Skin epidermis (tissue), 12 donors: ENCODE measurements around the gene ZNF787.
A peak's percentile ranks its signal among the peaks of the same experiment; 100 is the strongest.

Source experiments
- H3K27ac ChIP-seq, 21 experiments: fragments of 200-600 bp; sonication (generic) in 11 of 21; one replicate each; pipeline ENCODE4 v1.5.0; 2020; ENCODE audit warnings: mild to moderate bottlenecking in 3 of 21, inconsistent platforms in 2 of 21, moderate library complexity in 2 of 21
- H3K4me3 ChIP-seq, 7 experiments: fragments of 200-600 bp; sonication (generic) in 2 of 7; one replicate each; pipeline ENCODE4 v1.5.0; 2020; ENCODE audit warnings: inconsistent platforms in 2 of 7, mild to moderate bottlenecking in 2 of 7, moderate library complexity in 1 of 7

The ZNF787 gene

DNA sequence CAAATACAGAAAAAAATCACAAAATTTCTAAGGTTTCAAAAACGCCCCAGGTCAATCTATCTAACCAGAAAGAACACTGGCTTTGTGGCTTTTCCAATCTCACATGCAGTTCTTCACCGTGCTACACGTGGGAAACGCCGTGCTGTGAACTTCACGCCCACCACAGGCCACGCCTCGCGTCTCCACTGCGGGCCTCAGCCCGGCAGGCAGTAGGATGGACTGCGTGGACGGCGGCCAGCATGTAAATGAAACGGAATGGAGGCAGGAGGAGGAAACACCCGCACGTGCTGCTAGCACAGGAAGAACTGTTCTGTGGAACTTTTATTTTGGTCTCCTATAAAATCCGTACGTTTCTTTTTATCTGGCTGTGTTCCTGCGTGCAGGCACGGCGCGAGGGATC lies 23.8 kb downstream of the ZNF787 start:
- no peak overlapping the region for H3K4me3 ChIP-seq
- H3K27ac ChIP-seq, result no peak overlapping the region

DNA sequence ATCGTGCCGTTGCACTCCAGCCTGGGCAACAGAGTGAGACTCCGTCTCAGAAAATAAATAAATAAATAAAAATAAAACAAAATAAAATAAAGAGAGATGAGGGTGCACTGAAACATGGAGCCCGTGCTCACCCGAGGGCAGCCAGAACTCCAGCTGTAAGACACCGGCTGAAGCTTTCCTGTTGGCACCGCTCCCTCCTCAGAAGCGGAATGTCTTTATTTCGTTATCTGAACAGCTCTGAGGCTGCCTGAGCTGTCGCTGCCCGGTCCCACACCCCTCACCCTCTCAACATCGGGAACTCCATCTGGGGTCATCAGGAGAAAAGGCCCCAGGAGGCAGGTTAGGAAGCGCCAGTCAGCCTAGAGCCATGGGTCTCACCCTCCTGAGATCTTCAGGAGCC lies 24.4 kb downstream of the ZNF787 start:
- H3K4me3 ChIP-seq, result no peak overlapping the region
- no peak overlapping the region for H3K27ac ChIP-seq

DNA sequence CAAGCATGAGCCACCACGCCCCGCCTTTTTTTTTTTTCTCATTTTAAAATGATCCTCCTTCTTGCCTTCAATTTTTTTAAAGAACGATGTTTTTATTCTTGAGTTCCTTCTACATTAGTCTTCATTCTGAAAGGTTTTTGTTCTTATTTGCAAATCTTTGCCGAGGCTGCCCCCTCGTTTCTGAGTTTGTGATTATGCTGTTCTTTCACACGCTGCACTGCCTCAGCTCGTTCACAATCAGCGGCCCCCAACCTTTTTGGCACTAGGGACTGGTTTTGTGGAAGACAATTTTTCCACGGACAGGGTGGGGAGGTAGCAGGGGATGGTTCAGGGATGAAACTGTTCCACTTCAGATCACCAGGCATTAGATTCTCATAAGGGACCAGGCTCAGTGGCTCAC lies 26.6 kb downstream of the ZNF787 start:
- no peak overlapping the region for H3K4me3 ChIP-seq
- no peak overlapping the region for H3K27ac ChIP-seq

DNA sequence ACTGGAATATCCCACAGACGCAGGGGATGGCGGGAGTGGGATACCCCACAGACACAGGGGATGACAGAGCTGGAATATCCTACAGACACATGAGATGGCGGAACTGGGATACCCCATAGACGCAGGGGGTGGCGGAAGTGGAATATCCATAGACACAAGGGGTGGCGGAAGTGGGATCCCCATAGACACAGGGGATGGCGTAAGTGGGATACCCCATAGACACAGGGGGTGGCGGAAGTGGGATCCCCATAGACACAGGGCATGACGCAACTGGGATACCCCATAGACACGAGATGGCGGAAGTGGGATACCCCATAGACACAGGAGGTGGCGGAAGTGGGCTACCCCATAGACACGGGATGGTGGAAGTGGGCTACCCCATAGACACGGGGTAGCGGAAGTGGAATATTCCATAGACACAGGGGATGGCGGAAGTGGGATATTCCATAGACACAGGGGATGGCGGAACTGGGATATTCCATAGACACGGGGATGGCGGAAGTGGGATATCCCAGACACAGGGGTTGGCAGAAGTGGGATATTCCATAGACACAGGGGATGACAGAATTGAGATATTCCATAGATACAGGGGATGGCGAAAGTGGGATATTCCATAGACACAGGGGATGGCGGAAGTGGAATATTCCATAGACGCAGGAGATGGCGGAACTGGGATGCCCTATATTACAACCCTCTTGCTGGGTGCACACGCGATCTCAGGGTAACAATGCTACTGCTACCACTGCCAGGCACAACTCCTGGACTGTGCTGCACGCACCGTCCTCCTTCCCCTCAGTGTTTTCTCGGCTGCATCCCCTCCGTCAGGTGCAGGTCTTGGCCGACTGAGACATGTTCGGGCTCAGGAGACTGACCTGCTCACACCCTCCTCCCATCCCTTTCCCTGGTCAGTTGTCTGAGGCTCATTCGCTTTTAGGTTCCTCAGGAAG lies 28.1 kb downstream of the ZNF787 start:
- Histone ChIP-seq H3K4me3 (no peak overlapping the region), H3K27ac (no peak overlapping the region)

DNA sequence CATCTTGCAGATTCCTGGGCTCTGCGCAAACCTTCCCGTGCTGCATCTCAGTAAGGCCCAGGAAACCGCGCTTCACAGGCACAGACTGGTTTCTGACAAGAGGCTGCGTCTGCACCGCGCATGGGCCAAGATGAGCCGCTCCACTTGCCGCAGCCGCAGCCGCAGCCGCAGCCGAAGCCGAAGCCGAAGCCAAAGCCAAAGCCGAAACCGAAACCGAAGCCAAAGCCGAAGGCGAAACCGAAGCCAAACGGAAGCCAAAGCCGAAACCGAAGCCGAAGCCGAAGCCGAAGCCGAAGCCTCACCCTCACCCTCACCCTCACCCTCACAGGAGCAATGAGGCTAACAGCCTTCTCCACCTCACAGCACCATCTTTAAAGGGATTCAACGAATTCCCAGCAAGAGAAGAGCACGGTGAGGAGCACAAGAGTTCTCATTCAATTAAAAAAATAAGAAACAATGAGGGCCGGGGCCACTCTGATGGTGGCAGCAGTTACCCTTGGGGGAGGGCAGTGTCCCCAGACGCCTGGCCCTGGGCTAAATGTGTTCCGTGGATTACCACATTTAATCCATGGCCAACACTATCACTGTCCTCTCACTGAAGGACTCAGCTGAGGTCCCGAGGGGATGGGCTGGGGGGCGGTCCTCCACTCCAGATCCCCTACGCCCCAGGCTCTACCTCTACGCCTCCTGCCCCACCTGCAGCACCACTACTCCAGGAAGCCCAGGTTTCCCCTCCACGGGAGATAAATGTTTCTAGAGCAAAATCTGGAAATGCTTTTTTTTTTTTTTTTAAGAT lies 29.1 kb downstream of the ZNF787 start:
- Histone ChIP-seq H3K4me3 (peak overlapping the region in 2 of 7 experiments; percentile 16 to 21), H3K27ac (peak overlapping the region in 9 of 21 experiments; percentile 4 to 69 (median 41))

DNA sequence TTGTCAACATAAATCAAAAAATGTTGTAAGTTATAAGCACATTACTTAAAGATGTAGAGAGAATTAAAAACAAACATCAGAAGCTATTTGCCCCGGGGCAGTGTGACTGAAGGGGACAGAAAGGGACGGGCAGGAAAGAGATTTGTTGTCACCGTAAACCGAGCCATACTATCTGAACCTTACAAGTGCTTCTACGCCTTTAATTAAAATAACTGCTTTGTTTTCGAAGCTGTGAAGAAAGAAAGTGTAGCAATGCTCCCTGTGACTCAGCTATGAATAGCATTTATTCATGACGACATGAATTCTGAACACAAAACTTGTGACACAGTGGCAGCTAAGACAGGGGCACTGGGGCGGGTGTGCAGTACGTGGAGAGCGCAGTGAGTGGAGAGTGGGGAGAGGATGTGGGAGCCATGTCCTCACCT lies 30.0 kb downstream of the ZNF787 start:
- Histone ChIP-seq H3K27ac (peak overlapping the region in 9 of 21 experiments; percentile 4 to 69 (median 41)), H3K4me3 (peak overlapping the region in 1 of 7 experiments; percentile 16)

DNA sequence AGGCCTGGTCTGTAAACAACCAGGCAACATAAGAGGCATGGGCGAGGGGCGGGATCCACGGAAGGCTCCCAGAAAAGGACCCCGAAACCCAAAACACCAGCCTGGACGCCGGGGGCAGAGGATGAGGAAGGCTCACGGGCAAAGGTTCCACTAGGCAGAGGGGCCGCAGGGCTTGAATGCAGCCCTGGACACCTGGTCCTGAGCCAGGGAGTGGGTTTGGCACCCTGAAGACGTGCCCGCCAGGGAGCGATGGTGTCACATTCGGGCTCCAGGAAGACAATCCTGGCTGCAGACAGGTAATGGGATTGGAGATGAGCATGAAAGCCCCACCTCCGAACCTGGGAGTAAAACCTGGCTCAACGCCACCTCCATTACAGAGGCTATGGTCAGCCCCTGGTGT lies 31.8 kb downstream of the ZNF787 start:
- H3K27ac ChIP-seq, result no peak overlapping the region

DNA sequence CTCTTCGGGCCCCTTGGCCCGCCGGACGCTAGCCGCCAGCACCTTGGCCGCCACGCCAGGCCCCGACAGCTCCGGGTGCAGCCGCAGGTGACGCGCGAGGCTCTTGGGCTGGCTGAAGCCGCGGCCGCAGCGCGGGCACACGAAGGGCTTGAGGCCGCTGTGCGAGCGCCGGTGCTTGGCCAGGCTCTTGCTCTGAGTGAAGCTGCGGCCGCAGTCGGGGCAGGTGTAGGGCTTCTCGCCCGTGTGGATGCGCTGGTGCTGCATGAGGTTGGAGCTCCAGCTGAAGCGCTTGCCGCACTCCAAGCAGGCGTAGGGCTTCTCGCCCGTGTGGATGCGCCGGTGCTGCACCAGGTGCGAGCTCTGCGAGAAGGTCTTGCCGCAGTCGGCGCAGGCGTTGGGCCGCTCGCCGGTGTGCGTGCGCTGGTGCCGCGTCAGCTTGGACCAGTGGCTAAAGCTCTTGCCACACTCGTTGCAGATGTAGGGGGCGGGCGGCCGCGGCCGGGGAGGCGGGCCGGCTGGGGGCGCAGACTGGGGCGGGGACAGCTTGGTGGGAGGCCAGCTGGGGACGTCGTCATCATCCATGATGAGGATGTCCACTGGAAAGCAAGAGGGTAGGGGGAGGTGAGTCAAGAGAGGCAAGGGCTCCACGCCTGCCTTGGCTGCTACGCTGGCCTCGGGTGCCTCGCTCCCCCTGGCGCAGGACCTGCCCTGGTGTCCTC lies 32.4 kb downstream of the ZNF787 start:
- H3K27ac ChIP-seq, result no peak overlapping the region
- no peak overlapping the region for H3K4me3 ChIP-seq

More for the DNA sequence above, 31.8 kb downstream of the ZNF787 start:
- no peak overlapping the region for H3K4me3 ChIP-seq

DNA sequence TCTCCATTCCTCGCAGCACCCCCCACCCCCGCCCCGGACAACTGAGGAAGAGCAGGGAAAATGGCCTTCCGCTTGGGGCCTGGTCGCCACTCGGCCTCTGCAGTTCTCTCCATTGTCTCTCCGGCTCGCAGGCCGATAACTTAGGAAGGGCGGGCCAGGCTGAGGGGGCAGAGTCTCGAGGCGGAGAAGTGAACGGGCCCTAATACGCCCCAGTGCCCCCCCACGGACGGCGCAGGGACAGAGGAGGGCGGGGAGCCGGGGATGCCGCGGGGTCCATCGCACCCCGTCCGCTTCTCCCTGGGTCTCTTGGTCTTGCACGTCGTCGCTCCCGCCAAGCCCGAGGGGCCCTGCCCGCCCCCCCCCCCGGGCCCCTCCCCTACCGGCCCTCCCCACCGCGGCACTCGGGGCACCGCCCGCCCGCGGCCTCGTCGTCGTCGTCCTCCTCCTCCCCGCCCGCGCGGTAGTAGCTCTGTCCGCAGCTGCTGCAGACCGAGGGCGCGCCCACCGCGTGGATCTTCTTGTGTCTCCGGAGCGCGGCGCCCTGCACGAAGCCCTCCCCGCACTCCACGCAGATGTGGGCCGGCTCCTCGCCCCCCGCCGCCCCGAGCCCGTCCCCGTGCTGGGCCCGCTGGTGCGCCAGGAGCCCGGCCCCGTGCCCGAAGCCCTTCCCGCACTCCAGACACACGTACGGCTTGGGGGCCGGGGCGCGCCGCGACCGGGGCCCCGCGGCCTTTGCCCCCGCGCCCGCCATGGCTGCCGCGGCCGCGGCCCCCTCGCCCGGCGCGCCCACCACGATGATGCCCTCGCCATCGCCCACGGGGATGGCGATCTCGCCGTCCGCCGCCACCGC lies 33.2 kb downstream of the ZNF787 start:
- no peak overlapping the region for H3K4me3 ChIP-seq
- no peak overlapping the region for H3K27ac ChIP-seq

DNA sequence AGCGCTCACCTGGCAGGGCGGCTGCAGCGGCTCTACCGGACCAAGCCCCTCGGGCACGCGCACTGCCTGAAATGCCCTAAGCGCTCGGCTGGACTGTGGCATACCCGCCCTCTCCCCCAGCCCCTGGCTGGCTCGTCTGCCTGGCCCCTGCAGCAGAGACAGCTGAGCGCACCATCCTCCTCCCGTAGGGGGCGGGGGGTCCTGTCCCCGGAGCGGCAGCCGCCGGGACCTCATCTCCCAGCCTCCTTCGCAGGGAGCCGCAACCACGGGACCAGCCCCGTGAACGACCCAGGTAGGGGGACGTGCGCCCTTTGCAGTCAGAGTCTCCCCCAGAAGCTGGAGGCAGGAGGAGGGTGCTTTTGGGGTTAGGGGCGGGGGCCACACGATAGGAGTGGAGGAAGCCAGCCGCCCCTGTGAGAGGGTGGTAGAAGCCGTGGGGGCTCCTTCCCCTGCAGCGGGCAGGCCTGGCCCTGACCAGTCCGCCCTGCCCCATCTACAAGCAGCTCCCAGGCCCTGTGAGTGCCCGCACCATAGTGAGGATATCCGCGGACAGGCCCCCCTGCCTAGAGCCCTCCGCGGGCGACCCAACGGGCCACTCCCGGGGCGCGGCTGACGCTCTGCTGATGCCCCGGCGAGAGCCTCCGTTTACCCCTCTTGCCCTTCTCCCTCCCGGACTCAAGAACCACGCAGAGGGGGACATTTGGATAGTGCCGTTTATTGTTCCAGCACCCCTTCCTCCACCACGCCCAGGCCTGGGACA lies 34.2 kb downstream of the ZNF787 start:
- Histone ChIP-seq H3K4me3 (no peak overlapping the region), H3K27ac (no peak overlapping the region)

DNA sequence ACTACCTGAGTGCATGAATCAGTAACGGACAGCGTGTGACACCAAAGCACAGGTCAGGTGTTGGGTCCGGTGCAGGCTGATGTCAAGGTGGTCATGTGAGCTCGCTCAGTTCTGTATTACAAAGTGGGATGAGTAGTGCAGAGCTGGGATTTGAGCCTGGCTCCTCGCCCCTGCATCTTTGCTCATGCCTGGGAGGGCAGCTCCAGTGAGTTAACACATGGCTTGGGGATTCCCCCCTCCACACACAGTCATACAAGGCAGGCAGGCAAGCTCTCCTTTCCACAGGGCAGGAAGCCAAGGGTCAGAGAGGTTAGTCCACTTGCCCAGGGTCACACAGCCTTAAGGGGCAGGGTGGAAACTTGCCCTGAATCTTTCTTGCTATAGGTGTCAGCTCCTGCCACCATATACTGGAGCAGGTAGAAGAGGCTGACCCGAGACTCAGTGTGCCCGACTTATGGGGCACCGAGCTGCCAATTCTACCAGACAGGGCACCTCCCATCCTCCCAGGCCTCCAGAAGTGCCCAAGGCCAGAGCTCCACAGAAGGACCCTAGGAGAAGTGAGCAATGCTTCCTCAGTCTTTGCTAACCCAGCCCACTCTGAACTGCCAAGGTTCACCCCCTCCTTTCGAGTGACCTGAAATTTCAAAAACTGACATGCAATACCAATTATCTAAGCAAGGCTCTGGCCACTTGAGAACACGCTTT lies 35.4 kb downstream of the ZNF787 start:
- Histone ChIP-seq H3K4me3 (no peak overlapping the region), H3K27ac (no peak overlapping the region)

DNA sequence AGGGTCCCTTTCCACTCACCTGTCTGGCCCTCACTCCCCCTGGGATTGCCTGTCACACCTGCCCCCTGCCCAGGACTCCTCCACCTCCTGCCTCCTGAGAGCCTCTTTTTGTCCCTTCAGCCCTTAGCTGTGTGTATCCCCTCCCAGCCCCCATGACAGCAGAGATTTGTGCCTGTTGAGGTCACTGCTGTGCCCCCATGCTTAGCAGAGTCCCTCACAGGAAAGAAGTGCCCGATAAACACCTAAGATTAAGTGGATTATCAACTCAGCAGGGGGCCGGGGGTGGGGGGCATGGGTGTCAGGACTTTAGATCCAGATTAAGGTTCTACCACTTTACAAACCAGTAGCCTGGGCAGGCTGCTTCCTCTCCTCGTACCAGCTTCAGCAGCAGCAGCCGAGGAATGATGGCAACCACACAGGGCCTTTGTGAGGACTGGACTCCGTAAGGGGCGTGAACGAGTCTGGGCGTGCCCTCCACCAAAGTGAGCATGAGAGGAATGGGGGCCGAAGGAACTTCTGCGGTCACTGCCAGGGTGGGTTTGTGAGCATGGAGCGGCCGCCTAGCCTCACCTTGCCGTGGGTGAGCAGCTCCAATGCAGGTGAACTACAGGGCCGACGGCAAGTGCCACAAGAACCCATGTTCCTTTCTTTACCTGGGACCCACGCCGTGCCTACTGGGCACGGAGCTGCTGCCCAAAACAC lies 36.1 kb downstream of the ZNF787 start:
- Histone ChIP-seq H3K27ac (no peak overlapping the region), H3K4me3 (no peak overlapping the region)

DNA sequence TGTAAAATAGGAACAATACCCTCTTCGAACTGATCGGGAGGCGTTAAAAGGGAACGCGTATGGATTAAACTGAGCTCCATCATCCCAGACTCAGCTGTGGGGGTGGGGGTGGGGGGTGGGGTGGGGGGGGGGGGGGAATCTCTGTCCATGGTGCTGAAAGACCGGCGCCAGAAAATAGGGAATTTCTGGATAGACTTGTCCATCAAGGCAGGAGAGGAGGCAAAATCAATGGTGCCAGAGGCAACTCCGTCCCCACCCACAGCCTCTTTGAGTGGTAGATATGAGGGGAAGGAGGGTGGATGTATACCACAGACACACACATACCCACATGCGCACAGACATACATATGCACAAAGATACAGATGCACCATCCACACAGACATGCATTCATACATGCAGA lies 37.4 kb downstream of the ZNF787 start:
- Histone ChIP-seq H3K4me3 (no peak overlapping the region), H3K27ac (no peak overlapping the region)

DNA sequence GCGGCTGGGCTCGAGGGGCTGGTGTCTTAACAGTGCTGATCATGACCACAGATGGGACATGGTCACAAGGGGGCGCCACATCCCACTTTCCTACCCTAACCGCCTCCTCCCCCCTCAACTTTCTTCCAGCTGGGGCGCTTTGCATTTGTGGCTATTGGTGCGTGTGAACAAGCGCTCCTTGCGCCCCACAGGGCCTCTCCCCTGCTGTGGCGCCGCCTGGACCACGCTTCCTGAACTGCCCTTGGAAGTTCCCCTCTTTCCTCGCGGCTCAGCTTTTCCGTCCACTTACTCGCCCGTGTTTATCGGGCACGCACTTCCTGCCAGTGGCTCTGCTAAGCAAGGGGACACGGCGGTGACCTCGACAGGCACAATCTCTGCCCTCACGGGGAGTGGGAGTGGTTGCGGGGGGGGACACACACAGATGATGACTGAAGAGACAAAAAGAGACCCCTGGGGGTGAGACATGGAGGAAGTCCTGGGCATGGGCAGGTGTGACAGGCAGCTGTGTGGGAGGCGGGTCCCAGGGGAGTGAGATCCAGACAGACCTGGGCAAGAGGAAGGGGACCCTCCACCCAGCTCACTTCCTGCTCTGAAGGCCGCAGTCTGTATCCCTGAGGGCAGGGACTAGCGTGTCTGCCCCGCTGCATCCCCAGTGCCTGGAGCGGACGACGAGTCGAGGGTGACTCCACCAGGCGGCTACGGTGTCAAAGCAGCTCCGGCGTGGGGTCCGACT lies 40.3 kb downstream of the ZNF787 start:
- H3K4me3 ChIP-seq, result peak overlapping the region; percentile 3 to 35 (median 16)
- no peak overlapping the region for H3K27ac ChIP-seq

DNA sequence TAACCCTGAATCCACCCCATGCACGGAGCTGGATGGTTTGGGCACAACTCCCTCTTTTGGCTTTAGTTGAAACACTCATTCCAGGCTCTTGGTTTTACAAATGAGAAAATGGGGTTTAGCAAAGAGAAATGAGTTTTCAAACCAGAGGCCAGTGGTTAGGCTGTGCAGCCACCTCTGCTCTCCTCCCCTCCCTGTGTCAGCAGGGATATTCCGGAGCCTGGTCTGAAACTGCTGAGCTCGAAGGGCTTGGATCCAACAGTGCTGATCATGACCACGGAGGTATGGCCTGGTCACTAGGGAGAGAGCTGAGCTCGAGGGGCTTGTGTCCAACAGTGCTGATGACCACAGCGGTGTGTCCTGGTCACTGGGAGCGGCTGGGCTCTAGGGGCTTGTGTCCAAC lies 41.5 kb downstream of the ZNF787 start:
- Histone ChIP-seq H3K27ac (no peak overlapping the region), H3K4me3 (no peak overlapping the region)

DNA sequence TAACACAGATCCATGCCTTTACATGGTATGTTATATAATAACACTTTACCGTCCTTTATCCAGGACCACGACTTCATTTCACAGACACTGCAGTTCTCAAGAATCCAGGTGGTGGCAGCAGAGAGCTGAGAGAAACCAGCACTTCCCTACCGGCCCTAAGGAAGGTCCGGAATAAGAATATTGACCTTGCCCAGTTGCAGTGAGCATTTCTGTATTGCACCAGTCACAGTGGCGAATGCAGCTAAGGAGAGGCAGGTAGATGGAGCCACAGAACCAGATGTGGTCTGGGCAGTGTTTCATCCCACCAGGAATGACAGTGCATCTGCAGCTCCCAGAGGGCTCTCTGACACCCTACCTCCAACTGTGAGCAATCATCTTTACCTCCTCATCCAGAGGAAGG lies 44.6 kb downstream of the ZNF787 start:
- Histone ChIP-seq H3K4me3 (no peak overlapping the region), H3K27ac (no peak overlapping the region)

DNA sequence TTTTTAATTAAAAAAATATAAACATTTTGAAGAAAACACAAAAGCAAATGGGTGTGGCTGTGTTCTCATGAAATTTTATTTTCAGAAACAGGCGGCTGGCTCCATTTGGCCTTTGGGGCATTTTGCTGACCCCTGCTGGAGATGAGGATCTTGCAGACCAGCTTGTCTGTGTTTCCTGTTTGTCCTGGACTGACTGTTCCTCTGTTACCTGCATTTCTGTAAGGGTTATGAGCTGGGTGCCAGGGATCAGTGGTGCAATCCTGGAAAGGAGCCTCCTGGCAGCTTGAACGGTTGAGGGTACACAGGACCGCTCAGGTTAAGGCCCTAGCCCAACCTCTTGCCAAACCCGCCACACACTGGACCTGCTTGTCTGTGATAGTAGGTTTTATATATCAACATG lies 49.9 kb downstream of the ZNF787 start:
- no peak overlapping the region for H3K4me3 ChIP-seq
- no peak overlapping the region for H3K27ac ChIP-seq
